ENCODE measurements around the gene RPA1. TPM values are rescaled to one million over a fixed set of nuclear protein-coding genes. Genes with fewer than 3 reads are reported as not detected.

Gene RPA1
- total and polyA plus RNA-seq, 9 of the 15 experiments (the other 6 are each of a cell fraction or from before 2014, with no cell fraction given), result 25.2 to 125 (median 47.4) TPM

DNA sequence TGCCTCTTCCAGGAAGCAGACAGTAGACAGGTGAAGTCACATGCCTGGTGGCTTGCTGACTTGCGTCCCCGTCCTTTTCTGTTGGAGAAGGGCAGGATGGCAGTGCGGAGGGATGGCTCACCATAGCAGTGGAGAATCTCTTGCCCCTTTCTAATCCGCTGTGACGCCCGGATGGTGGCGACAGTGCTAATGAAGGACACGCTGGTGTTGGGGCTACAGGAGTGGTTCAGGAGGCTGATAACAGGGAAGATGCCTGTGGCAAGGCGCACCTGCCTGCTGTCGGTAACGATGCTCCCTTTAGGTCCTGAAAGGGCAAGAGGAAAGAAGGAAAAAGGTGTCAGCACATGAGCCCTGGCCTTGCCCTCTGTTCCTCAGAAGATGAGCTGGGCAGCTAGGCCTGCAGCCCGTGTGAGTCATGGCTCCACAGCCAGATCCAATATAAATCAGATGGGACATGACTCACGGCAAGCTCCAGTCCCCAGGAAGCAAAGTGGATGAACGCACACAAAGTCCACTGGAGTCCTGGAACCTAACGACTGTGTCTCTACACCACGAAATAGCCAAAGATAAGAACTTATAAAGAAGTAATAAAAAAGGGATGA is 42.4 kb upstream of the RPA1 start:
- FAIRE-seq (no peak), ATAC-seq (no peak), DNase-seq (ENCODE audit: extremely low read depth in 1 of 4, low spot score in 3 of 4) (peak in 1 of 4 experiments; percentile 19)
- TF ChIP-seq FOSL1 (tag; conservative IDR thresholded peaks at IDR 0.05) (peak; percentile 89), SREBF1 (IDR thresholded peaks at IDR 0.05; ENCODE audit: borderline replicate concordance, low read depth, low read length) (no peak), TARDBP (IDR thresholded peaks at IDR 0.05) (no peak), NFIX (CRISPR knock-in tag; IDR thresholded peaks at IDR 0.05; ENCODE audit: low read depth) (no peak), MEIS2 (IDR thresholded peaks at IDR 0.05; ENCODE audit: partially characterized antibody) (peak; percentile 3), JUND (IDR thresholded peaks at IDR 0.05; ENCODE audit: borderline replicate concordance, low read depth, low read length) (peak; percentile 7; the same call in 1 of the 2 replicates), JUND (tag; IDR thresholded peaks at IDR 0.05; ENCODE audit: borderline replicate concordance, low read depth, low read length) (no peak), JUN (IDR thresholded peaks at IDR 0.05; ENCODE audit: borderline replicate concordance, low read depth, low read length) (peak; percentile 32; the same call in 1 of the 2 replicates), JUN (CRISPR knock-in tag; IDR thresholded peaks at IDR 0.05; ENCODE audit: borderline replicate concordance) (no peak)
- TF ChIP-seq, protein P1, sequence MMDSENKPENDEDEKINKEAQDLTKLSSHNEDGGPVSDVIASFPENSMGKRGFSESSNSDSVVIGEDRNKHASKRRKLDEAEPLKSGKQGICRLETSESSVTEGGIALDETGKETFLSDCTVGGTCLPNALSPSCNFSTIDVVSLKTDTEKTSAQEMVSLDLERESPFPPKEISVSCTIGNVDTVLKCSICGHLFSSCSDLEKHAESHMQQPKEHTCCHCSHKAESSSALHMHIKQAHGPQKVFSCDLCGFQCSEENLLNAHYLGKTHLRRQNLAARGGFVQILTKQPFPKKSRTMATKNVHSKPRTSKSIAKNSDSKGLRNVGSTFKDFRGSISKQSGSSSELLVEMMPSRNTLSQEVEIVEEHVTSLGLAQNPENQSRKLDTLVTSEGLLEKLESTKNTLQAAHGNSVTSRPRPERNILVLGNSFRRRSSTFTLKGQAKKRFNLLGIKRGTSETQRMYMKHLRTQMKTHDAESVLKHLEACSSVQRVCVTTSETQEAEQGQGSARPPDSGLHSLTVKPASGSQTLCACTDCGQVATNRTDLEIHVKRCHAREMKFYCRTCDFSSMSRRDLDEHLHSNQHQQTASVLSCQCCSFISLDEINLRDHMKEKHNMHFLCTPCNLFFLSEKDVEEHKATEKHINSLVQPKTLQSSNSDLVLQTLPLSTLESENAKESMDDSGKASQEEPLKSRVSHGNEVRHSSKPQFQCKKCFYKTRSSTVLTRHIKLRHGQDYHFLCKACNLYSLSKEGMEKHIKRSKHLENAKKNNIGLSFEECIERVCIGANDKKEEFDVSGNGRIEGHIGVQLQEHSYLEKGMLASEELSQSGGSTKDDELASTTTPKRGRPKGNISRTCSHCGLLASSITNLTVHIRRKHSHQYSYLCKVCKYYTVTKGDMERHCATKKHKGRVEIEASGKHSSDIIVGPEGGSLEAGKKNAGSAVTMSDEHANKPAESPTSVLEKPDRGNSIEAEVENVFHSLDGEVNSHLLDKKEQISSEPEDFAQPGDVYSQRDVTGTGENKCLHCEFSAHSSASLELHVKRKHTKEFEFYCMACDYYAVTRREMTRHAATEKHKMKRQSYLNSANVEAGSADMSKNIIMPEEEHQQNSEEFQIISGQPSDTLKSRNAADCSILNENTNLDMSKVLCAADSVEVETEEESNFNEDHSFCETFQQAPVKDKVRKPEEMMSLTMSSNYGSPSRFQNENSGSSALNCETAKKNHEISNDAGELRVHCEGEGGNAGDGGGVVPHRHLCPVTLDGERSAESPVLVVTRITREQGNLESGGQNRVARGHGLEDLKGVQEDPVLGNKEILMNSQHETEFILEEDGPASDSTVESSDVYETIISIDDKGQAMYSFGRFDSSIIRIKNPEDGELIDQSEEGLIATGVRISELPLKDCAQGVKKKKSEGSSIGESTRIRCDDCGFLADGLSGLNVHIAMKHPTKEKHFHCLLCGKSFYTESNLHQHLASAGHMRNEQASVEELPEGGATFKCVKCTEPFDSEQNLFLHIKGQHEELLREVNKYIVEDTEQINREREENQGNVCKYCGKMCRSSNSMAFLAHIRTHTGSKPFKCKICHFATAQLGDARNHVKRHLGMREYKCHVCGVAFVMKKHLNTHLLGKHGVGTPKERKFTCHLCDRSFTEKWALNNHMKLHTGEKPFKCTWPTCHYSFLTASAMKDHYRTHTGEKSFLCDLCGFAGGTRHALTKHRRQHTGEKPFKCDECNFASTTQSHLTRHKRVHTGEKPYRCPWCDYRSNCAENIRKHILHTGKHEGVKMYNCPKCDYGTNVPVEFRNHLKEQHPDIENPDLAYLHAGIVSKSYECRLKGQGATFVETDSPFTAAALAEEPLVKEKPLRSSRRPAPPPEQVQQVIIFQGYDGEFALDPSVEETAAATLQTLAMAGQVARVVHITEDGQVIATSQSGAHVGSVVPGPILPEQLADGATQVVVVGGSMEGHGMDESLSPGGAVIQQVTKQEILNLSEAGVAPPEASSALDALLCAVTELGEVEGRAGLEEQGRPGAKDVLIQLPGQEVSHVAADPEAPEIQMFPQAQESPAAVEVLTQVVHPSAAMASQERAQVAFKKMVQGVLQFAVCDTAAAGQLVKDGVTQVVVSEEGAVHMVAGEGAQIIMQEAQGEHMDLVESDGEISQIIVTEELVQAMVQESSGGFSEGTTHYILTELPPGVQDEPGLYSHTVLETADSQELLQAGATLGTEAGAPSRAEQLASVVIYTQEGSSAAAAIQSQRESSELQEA (IDR thresholded peaks at IDR 0.05; ENCODE audit: low read depth), result no peak
- TF ChIP-seq, protein P2, sequence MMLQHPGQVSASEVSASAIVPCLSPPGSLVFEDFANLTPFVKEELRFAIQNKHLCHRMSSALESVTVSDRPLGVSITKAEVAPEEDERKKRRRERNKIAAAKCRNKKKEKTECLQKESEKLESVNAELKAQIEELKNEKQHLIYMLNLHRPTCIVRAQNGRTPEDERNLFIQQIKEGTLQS (IDR thresholded peaks at IDR 0.05), result peak; percentile 34; the same call in 1 of the 2 replicates
- TF ChIP-seq, protein P2 (CRISPR knock-in tag; conservative IDR thresholded peaks at IDR 0.05), result no peak
- H2AFZ ChIP-seq (ENCODE audit: low read depth, low read length), result no peak overlapping the region
- H4K20me1 ChIP-seq (replicated peaks; ENCODE audit: control insufficient read depth, insufficient read depth, low read length), result no peaks in the 10 kb centered on the region
- ChIA-PET POLR2A (interaction anchor here (0.6 to 1.2 kb wide), 2 partner anchors 14 to 32 kb away, joined by 3 to 4 read pairs; no protein-coding TSS in a partner anchor), CTCF (ENCODE audit: low intra/inter-chr PET ratio) (interaction anchor here (0.7 kb wide), 1 partner anchor 13 kb away, joined by 3 read pairs; no protein-coding TSS in a partner anchor)
- H3K4me1 ChIP-seq (replicated peaks in 1 of 2; ENCODE audit: control insufficient read depth in 2 of 2, insufficient read depth in 2 of 2, low read length in 2 of 2), result peaks cover 11 to 20% of the 10 kb centered on the region in 2 experiments; a peak in 4 of 5 replicates
- H3K9me1 ChIP-seq (ENCODE audit: control insufficient read depth, insufficient read depth, low read length), result no peaks in the 10 kb centered on the region
- H3K9ac ChIP-seq (ENCODE audit: insufficient read depth in 1 of 2, low read depth in 2 of 2, low read length in 2 of 2), result peak overlapping the region in 1 of 2 experiments; percentile 68; a peak in 2 of 4 replicates
- peaks cover 40% of the 10 kb centered on the region for H3K36me3 ChIP-seq (ENCODE audit: control insufficient read depth, insufficient read depth, low read length)
- H3K9me3 ChIP-seq (replicated peaks; ENCODE audit: control insufficient read depth, insufficient read depth, low read depth, low read length), result no peaks in the 10 kb centered on the region
- in situ Hi-C loops (cut with MboI), result no loop called here
- no peaks in the 10 kb centered on the region; the same call in 2 of the 3 replicates for H3K79me2 ChIP-seq (ENCODE audit: control insufficient read depth, insufficient read depth, low read length)
- H3K27ac ChIP-seq (ENCODE audit: extremely low read depth, low read depth, low read length), result no peak overlapping the region
- H3K27me3 ChIP-seq (ENCODE audit: control insufficient read depth in 2 of 2, insufficient read depth in 2 of 2, low read length in 2 of 2), result no peaks in the 10 kb centered on the region
- no TSS peak for BruUV-seq (replicated peaks)
- no peak overlapping the region for H3K4me2 ChIP-seq (ENCODE audit: insufficient read depth, low read length)
- WGBS (ENCODE audit: insufficient coverage, low coverage, missing lambda C conversion rate), result 71% methylated on average over 12 of the region's 16 CpGs
- intact Hi-C loops (cut with micrococcal nuclease), result no loop called here
- no peak overlapping the region for H3K4me3 ChIP-seq
